GM21576 (cell line): Measurements from ENCODE around the gene GREB1.

Experiments used
- ATAC-seq: cut with Tn5 transposase; IDR thresholded peaks from one replicate; pipeline ENCODE4 v1.9.1; 2021; ENCODE audit warnings: mild to moderate bottlenecking, moderate library complexity; ENCODE audit not compliant: unreplicated experiment

Gene GREB1

DNA sequence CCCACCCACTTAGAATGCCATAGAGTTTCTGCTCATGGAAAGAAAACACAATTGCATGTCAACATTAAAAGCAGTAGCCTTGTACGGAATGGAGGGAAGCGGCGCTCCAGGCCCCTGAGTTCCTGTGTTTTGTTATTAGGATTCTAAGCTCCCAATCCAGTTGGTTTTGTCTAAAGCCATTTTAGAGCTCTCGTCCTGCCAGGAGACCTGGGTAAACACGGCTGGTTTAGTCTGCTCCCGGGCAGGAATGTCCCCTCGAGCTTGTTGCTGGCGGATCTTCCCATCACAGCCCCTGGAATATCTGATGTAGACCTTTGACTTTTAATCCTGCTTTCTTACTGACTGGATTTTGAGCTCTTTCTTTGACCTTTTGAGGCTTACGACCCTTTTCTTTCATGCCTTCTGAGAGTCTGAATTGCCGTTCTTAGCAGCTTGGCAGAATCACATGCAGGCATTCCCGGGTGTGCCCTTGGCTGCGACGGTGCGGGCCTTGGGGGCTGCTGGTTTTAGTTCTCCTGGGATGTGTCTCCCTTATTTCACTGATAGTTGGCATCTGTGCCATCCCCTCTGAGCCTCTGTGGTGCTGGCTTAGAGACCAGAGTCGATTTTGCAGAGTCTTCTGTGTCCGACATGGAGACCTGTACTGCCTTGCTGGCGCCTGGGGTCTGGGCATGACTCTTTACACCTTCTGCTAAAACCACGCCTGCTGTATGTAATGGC, 25.4 kb downstream of the GREB1 start:
- ATAC-seq: no peak

DNA sequence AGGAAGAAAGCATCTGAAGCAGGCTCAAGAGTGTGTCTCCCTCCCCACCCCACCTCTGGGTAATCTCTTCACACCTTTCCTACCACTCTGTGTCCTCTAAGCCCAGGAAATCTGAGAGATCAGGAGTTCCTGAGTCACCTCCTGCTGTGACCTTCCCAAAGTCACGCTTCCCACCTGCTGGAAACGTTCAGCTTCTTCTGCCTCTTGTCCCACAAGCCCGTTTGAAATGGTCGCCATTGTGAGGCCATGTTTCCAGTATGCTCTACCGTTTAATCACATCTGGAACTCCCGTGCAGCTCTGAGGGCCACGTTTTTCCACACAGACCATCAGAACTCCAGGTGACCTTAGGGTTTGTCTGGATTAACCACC, 25.9 kb downstream of the GREB1 start:
- ATAC-seq: no peak

DNA sequence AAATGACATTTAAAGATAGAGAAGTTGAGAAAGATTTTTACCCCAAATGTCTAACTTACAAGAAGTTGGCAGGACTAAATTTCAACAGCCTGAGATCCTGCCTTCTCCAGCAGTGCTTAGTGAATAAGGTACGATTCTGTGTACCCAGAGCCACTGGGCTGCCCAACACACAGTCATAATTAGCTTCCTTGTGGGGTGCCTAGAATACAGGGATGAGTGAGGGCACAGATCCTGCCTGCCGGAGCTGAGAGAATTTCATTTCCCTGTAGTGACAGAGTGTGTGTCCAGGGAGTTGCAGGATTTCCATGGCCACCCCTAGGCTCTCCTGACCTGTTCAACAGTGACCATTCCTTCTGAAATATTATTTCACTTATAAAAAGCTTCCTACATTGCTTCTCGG, 27.0 kb downstream of the GREB1 start:
- ATAC-seq: no peak

DNA sequence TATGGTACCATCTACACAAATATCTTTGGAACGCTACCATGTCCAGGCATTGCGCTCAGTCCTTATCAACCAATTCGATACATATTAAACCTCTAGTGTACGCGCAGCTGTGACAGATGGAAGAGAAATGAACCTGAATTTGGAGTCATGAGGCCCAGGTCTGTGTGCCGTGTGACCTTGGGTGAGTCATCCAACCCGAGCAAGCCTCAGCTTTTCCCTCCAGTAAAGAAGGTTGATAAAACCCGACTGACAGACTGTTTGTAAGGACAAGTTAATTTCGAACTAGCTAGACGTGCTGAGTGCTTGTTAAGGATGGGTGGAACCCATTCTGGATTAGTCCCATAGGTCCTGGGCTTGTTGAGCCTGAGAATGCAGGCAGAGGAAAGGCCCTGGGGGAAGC, 28.2 kb downstream of the GREB1 start:
- ATAC-seq: no peak

DNA sequence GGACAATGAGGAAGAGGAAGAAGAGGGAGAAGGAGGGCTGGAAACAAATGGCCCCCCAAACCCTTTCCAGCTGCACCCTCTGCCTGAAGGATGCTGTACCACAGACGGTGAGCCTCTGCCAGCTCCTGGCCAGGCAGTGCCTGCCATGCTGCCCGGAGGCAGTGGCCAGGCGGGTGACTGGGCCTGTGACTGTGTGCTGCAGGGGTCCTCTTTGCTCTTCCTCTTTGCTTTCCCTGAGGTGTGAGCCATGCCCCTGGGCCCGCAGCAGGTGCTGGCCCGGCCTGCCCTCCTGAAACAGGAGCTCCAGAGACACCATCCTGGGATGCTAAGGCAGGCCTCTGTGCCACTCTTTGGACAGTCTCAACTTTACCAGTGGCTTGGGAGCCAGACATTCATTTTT, 28.6 kb downstream of the GREB1 start:
- ATAC-seq: no peak

DNA sequence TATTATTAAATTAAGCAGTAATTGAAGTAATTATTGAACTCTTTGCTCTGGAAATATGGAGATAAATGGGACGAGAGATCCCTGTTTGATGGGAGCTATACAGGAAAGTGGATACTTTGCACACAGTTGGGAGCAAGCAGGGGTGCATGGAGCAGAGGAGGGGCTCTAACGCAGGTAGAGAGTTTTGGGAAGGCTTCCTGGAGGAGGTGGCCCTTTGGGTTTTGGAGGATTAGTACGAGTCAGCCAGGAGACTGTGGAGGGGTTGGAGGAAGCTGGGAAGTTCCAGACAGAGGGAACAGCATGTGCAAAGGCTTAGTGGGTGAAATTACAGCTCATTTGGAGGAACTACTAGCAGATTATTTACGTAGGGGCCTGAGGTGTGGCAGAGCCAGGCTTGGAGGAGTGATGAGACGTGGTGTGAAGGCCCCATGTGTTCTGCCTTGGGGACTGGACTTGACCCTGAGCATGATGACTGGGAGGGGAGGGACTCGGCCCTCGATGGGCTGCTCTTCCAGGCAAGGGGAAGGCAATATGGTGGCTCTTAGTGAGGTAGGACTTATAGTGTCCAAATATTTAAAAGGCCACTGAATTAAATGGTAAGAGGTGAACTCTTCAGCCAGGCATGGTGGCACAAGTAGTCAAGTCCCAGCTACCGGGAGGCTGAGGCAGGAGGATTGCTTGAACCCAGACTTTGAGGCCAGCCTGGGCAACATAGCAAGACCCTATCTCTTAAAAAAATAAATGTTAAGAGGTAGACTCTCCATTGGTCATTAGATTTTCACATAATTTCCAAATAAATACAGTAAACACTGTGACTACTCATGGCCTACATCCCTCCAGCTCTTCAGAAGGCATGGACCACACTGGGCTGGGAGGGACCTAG, 30.2 kb downstream of the GREB1 start:
- no peak for ATAC-seq

DNA sequence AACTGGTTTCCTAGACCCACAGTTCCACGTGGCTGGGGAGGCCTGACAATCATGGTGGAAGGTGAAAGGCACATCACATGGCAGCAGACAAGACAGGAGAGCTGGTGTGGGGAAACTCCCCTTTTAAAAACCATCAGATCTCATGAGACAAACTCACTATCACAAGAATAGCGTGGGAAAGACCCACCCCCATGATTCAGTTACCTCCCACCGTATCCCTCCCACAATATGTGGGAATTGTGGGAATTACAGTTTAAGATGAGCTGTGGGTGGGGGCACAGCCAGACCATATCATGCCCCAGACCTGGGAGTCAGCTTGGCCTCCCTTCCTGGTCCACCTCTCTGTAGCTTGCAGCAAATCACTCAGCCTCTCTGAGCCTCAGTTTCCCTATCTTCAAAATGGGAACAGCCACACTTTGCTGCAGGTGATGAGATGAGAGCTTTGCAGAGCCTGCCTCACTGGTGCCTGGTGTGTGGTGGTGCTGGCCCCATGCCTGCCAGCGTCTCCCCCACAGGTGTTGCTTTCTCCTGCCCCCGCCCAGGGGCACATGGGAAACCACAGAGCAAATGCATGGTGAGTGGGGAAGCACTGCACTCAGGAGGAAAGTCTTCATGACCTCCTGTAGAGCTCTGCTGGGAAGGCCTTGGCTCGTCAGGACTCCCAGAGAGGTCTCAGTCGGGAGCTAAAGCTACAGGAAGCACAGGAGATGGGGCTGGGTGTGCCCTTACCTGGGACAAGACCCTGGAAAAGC, 31.1 kb downstream of the GREB1 start:
- ATAC-seq: no peak

DNA sequence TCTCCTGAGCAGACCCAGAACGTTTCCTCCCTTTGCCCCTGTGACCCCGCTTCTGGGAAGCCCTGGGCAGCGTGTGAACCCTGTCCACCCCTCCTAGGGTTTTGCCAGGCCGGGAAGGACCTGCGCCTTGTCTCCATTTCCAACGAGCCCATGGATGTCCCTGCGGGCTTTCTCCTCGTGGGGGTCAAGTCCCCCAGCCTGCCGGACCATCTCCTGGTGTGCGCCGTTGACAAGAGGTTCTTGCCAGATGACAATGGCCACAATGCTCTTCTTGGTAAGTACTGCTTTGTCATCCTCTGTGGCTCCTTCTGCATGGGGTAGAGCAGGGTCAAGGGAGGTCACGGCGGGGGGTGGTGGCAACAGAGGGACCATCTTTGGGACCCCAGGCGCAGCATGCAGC, 32.5 kb downstream of the GREB1 start:
- ATAC-seq: no peak

DNA sequence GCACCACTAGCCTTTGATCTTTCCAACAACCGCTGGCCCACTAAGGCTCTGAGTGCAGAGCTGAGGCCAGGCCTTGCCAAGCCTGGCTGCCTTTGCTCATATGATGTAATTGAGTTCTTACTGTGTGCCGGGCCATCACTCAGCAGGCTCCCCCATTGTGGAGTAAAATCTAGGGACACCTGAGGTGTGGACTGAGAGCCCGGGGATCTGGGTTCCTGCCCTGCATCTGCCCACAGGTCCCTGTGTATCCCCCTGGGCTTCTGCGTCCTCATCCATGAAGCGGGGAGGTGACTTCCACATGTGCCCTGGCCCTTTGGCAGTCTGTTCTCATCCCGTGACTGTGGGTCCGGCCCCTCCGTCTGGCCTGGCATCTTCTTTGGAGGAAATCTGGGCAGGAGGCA, 33.8 kb downstream of the GREB1 start:
- ATAC-seq: no peak

DNA sequence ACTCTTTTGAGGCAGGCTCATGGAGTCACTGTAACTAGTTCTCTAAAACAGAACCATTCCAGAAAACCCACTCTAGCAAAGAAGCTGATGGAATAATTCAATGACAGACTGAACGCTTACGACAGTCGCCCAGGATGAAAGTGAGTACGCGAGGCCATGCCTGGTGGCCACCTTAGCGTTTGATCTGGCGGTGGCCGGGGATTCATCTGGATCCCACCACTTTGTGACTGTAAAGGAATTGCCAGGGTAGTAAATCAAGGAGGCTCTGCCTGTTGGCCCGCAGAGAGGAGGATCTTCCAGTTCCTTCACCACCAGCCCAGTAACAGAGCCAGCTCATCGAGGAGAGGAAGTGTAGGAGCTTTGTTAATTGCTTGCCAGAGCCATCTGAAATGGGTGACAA, 34.6 kb downstream of the GREB1 start:
- no peak for ATAC-seq

DNA sequence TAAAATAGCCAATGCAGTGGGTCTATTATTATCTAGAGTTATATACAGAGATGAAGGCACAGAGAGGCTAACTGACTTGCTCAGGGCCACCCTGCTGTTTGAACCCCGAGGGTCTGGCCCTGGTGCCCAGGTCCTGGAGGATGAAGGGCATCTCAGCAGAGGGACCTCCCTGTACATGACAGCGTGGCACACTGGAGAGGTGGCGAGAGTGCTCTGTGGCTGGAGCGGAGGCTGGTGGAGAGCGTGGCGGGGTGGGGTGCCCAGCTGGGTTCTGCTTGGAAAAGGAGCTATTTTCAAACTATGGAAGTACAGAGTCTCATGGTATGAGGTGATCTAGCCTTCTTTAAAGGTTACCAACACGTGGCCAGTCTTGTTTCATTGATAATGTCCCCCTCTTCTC, 35.8 kb downstream of the GREB1 start:
- no peak for ATAC-seq

DNA sequence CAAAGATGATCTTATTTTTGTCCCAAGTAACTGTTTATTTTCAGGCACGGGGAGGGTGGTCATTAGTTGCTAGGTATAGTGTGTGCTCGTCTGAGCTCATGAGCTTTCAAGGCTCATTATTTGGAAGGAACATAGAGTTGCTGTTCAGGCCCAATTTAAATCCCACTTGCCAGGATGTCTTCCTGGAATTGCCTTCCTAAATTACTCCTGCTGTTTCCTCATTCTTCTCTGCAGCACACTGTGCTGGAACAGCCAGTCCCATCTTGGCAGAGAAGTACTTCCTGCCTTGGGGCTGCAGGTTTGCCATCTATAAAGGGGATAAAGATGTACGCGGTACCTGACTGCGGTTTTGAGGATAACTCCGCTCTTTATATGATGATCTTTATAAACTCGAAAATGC, 37.3 kb downstream of the GREB1 start:
- ATAC-seq: no peak

DNA sequence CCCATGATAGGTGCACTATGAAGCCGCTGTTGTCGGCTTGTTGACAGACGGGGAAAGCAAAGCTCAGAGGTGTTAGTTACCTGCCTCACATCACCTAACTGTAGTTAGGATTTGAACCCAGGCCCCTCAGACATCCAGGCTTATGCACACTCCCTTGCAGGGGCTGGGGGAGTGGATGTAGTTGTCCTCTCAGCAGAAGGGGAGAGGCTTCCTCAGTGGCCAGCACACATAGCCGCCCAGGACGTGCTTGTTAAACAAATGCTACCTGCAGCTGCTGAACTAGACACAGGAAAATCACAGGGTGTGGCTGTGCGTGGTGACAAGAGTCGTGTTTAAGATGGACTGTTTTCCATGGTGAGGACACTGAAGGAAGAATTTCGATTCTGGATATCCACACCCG, 39.2 kb downstream of the GREB1 start:
- ATAC-seq: no peak

DNA sequence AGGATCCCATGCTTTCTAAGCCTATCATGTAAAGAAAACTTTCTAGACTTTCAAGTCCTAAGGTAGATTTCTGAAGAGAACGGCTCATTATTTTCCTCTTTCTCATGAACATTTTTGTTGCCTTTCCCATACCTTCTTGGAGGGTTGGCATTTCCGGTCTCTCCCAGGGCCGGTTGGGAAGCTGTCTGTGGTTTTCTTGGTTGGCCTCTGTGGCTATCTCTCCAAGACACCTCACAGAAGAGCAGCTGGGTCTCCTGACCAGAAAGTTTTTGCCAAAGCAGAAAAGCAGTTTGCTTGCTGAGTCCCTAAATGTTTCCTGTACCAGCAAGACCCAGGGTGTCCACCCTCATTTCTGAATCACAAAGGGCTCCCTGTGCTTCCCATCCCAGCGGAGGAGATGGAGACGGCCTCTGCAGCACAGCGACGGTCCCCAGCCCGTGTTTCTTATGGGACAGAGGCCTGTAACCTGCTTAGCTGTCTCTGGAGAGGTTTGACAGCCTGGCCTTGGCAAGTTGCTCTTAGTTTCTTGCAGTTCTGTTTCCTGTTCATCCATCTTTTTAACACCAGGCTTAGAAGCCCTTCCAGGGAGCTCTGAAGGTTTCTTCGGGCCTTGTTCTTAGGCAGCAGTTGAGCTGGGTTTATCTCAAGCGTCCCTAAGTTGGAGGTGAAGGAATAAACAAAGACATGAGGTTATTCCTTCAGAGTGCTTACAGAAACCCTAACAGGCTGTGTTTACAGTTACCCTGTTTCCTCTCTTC, 39.8 kb downstream of the GREB1 start:
- ATAC-seq: no peak

DNA sequence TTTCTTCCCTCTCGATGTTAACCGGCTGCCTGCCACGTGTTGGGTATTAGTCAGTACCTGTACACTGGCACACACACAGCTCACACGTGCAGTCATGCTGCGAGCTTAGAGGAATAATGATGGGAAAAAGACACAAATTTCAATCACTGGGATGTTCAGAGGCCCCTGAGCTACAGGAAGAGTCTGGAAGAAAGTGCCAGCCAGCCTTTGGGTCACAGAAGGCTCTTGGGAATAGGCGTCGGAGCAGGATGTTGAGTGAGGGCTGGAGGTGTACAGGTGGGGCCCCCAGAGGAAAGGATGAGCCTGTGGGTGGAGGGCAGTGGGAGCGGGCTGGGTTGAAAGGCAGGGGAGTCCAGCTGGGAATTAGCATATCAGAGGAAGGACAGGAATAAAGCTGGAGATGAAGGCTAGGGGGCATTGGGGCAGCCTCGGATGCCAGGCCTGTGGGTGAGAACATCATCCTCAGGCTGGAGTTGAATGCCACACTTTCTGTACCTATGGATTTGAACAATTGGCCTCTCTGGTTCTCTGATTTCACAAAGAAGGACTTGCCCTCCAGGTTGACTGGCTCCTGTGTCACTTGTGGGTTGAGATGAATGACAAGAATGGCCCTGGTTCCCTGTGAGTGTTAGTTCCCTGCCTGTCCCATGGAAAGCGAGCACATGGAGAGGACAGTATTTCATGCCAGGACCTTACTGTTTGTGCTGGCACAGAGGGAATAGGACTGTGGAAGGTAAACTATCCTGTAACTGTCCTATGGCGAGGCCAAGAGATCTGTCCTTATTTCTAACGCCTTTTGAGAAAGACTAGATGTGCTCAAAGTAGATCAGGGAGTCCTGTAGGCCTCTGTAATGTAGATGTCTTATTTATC, 40.6 kb downstream of the GREB1 start:
- no peak for ATAC-seq

DNA sequence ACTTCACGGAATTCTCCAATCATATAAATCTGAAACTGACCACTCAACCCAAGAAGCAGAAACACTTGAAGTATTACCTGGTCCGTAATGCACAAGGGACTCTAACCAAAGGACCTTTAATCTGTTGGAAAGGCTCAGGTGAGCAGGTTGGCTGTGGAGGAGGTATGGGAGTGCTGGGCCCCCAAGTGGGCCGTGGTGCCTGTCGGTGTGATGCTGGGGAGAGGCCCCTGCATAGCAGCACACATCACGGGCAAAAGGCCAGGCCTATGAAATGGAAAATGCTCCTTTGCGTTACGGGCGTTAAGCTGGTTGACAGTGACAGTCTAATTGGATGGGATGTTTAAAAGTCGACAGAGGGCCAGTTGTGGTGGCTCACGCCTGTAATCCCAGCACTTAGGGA, 42.6 kb downstream of the GREB1 start:
- no peak for ATAC-seq

DNA sequence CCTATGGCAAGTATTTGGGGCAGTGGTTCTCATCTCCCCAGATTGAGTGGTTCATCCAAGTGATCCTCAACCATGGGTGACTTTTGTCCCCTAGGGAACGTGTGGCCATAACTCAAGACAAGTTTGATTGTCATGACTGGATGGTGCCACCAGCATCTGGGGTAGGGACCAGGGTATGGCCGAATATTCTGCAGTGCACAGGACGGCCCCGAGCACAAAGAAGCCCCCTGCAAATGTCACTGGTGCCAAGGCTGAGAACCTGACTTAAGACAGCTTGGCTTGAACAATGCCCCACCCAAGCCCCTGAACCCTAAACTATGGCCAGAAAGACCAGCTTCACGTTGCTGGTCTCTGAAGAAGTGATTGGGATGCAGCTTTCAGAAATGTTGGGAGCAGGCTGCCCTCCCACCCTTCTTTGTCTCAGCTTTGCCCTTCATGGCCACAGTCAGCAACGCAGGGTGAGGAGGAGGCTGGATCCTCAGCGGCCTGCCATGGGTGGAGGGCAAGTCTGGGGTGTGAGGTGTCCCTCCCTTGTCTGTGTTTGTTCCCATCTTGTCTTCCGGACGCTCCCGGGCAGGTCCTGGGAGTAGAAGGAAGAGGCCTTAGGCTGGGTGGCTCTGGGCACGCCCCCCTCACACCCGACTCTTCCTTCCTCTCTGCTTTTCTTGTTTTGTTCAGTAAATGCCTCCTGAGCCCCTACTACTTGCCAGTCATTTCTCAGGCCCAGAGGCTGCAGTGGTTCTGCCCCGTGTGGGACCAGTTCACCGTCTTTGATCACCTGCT, 43.4 kb downstream of the GREB1 start:
- no peak for ATAC-seq

DNA sequence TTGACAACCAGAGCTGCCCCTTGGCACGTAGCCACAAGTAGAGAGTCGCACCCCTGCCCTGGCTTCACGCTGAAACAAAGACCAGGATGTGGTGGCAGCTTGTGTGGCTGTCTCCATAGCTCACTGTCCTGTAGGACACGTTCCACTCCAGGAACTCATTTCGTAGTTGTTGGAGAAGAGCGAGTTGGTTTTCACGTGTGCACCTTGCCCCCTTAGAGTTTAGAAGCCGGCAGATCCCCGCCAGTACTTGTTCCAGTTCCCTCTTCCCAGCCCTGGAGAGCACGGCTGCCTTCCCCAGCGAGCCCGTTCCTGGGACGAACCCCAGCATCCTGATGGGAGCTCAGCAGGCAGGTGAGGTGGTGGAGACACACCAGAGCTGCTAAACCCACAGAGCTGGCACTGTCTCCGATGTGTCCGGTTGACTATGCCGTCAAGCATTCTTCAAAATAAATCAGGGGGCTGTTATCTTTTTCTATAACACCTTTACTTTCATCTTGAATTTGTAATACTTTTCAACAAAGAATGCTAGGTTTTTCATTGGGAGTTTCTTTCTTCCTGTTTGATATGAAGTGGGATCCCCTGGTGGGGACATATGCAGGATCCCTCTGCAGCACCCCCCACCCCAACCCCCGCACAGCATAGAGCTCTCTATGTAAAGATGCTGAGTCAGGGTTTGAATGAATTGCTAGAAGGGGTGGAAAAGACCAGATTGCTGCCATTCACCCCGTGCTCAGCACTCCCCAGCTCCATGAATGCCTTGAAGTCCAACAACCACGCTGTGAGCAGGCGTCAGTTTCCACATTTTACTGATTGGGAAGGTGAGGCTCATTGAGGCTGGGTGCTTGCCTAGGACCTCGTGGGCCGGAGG, 44.5 kb downstream of the GREB1 start:
- ATAC-seq: no peak
